Inflammatory macrophage treated with lipopolysaccharide for 1 hour (primary cell): ENCODE measurements around the gene CASP14.
"Not testable (repeated sequence)": the region's sequence is repeated elsewhere in the genome, so short reads cannot be mapped to it uniquely, and the experiment has no call there.

Experiments used
- DNase-seq, 2 donors: peaks; one replicate each; pipeline ENCODE4 v3.0.0-alpha.2; 2020 to 2022

Gene CASP14

GRCh38 chr19:15072930-15073647 lies 23.8 kb downstream of the CASP14 start:
- no peak for DNase-seq

DNA sequence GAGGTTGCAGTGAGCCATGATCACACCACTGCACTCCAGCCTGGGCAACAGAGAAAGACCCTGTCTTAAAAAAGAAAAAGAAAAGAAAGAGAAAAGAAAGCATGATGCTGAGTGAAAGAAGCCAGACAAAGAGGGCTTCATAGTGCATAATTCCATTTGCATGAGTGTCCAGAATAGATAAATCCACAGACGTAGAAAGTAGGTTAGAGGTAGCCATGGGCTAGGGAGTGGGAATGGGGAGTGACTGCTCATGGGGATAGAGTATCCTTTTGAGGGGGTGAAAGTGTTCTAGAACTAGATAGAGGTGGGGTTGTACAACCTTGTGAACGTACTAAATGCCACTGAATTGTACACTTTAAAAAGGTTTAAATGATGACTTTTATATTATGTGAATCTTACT lies 25.1 kb downstream of the CASP14 start:
- no peak for DNase-seq

DNA sequence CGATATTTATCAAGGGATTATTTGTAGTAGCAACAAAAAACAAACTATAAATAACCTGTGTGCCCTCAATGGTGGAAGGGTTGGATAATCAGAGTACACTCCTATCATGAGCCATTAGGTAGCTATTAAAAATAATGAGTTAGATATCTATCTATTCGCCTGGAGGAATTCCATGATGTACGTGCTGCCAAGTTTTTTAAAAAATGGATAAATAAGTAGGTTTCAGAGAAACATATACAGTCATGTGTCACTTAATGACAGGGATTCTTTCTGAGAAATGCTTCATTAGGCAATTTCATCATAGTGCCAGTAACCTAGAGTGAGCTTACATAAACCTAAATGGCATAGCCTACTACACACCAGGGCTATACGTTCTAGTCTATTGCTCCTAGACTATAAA lies 26.5 kb downstream of the CASP14 start:
- no peak for DNase-seq

GRCh38 chr19:15080002-15080401 lies 30.7 kb downstream of the CASP14 start:
- not testable (repeated sequence) for DNase-seq

GRCh38 chr19:15081911-15082310 lies 32.6 kb downstream of the CASP14 start, which contains the start of gene OR1I1:
Gene OR1I1 (plus strand): TSS chr19:15082211. CDS start chr19:15087066, 4,855 bp downstream.
- DNase-seq: no peak

GRCh38 chr19:15087182-15087581 lies 37.9 kb downstream of the CASP14 start:
- DNase-seq: no peak

DNA sequence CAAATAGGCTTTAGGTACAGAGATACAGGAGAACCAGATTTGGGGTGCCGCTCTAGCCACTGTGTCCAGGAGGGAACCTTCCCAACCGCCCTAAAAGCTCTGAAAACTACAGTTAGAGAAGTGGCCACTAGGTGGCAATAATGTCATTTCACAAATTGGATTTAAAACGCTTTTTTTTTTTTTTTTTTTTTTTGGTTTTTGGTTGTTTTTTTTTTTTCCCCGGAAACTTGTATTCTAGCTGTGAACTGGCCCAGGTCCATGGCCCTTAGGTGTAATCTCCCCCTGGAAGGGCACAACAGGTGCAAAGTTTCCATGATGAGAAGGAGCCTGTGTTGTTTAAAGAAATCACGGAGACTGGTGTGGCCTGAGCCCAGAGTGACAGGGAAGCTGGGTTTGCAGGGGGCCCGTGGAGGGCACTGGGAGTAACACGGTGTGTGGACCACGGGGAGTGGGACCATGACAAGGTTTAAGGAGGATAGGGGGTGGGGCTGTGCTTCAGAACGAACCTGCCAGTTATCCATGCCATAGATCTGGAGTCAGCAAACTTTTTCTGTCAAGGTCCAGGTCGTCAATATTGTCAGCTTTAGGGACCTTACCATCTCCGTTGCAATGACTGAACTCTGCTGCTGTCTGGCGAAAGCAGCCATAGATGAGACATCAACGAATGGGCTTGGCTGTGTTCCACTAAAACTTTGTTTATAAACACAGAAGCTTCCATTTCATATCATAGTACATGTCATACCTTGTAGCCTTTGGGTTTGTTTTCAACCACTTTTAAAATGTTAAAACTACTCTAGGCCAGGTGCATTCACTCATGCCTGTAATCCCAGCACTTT lies 42.9 kb downstream of the CASP14 start:
- peak; percentile 49 to 95 for DNase-seq

GRCh38 chr19:15093001-15093400 lies 43.7 kb downstream of the CASP14 start:
- DNase-seq: no peak

- no peak for DNase-seq
Measured at GRCh38 chr19:15096223-15096622, 46.9 kb downstream of the CASP14 start.

- DNase-seq: not testable (repeated sequence)
Measured at GRCh38 chr19:15097980-15098379, 48.7 kb downstream of the CASP14 start.

DNA sequence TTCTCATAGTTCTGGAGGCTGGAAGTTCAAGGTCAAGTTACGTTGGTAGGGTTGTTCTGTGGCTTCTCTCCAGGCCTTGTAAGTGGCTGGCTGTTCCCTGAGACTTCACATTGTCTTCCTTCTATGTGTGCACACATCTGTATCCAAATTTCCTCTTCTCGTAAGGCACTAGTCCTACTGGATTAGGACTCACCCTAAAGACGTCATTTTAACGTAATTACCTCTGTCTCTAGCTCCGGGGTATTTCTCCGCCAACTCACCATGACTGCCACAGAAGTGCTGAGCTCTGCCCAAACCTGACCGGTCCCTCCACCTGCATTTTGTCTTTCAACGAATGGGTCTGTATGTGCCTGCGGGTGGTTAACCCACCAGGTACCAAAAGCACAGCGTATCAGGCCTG lies 49.2 kb downstream of the CASP14 start:
- DNase-seq: no peak

DNA sequence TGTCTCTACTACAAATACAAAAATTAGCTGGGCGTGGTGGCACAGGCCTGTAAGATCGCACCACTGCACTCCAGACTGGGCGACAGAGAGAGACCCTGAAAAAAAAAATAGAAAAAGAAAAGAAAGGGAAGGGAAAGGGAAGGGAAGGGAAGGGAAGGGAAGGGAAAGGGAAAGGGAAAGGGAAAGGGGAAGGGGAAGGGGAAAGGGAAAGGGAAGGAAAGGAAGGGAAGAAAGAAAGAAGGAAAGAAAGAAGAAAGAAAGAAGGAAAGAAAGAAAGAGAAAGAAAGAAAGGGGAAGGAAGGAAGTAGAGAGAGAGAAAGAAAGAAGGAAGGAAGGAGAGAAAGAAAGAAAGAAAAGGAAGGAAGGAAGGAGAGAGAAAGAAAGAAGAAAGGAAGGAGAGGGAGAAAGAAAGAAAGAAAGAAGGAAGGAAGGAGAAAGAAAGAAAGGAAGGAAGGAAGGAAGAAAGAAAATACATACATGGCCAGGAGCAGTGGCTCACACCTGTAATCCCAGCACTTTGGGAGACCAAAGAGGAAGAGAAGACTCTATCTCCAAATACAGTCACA lies 49.8 kb downstream of the CASP14 start:
- DNase-seq: no peak

- DNase-seq: peak; percentile 26 to 77
Measured at GRCh38 chr19:15101479-15102082, 52.3 kb downstream of the CASP14 start.

GRCh38 chr19:15104003-15104402 lies 54.7 kb downstream of the CASP14 start:
- no peak for DNase-seq

DNA sequence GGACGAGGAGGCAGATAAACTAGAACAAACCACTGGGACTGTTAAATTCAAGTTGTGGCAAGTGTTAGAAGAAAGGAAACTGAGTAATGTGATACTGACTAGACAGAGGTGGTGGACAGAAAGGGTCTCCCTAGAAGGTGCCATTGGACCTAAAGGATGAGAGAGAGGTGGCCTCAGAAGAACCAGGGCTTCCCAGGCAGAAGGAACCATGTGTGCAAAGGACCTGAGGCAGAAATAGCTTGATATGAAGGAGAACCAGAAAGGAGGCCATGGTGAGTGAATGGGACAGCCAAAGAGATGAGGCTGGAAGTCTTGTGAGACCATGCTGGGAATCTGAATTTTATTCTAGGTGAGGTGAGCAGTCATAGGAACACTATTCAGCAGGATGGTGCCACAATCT lies 55.1 kb downstream of the CASP14 start:
- no peak for DNase-seq

DNA sequence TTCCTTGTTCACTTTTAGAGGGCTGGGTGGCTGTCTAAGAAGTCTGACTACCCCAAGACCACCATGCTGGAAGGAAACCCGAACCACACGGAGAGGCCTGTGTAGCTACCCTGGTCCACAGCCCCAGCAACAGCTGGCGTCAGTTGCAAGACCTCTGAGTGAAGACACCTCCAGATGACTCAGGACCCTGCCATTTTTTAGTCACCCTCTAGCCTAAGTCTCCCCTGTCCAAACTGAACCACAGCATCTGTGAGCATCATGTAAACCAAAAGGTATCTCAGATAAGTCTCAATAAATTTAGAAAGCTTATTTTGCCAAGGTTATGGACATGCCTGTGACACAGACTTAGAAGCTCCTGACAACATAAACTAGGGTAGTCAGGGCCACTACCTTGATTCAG lies 55.8 kb downstream of the CASP14 start:
- DNase-seq: no peak

DNA sequence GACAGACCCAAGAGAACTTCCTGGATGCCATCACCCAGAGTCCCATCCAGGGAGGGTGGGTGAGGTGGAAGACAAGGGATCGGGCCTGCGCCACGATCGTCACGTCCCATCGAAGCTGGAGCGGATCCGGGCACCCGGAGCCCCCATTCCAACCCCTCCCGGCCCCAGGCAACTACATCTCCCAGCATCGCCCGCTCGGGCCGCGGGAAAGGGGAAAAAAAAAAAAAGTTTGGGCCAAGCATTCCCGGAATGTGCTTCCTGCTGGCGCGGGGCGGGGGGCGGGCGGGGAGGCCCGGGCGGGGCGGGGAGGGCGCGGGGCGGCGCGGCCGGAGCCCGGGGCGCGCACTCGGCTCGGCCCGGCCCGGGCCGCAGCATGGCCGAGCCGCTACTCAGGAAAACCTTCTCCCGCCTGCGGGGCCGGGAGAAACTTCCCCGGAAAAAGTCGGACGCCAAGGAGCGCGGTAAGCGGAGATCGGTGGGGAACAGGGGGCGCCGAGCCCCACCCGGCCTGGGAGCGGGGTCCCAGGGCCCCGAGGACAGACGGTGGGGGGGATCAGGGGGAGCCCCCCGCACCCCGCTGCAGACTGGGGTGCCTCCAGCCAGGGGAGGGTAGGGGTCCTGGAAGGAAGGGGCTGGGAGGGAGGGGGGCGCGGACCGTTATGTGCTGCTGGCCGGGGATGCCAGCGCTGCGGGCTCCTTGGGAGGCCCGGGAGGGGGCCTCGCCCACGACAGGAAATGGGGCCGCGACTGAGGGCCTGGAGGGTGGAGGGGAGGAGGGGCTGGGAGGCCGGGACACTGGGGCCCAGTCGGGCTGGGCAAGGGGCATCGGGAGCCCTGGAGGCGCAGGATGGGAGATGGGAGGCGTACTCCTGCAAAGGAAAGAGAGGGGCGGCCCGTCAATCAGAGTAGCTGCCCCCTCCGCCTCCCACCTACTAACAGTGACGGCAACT lies 58.1 kb downstream of the CASP14 start, which contains the start of gene SYDE1:
SYDE1 (plus strand) TSS at position 341 of the 950 bp plus-strand sequence; CDS start at position 374, 33 bp downstream.
- DNase-seq: no peak
